Astrocyte of the cerebellum (primary cell): Measurements from ENCODE around the gene RTN4R.
A peak's percentile ranks its signal among the peaks of the same experiment; 100 is the strongest.
"Not testable (repeated sequence)": the region's sequence is repeated elsewhere in the genome, so short reads cannot be mapped to it uniquely, and the experiment has no call there.

Experiments
- DNase-seq: peaks from one replicate; pipeline ENCODE4 v3.0.0-alpha.2; 2011; ENCODE audit warnings: low read depth
- H3K4me3 ChIP-seq: 2 replicates; pipeline ENCODE4 v1.5.1; 2011; ENCODE audit warnings: mild to moderate bottlenecking, low read depth, low read length, moderate library complexity
- in situ Hi-C: cut with HindIII; loops from 2 replicates; pipeline ENCODE4 v1.10.0; 2017; ENCODE audit warnings: low sequenced_read_pairs
- TF ChIP-seq, protein P1 (sequence below): IDR thresholded peaks from 2 replicates; pipeline ENCODE4 v1.5.1; 2012; ENCODE audit warnings: low read length, low read depth, moderate library complexity, mild to moderate bottlenecking; ENCODE audit errors: missing control alignments

Gene RTN4R

DNA sequence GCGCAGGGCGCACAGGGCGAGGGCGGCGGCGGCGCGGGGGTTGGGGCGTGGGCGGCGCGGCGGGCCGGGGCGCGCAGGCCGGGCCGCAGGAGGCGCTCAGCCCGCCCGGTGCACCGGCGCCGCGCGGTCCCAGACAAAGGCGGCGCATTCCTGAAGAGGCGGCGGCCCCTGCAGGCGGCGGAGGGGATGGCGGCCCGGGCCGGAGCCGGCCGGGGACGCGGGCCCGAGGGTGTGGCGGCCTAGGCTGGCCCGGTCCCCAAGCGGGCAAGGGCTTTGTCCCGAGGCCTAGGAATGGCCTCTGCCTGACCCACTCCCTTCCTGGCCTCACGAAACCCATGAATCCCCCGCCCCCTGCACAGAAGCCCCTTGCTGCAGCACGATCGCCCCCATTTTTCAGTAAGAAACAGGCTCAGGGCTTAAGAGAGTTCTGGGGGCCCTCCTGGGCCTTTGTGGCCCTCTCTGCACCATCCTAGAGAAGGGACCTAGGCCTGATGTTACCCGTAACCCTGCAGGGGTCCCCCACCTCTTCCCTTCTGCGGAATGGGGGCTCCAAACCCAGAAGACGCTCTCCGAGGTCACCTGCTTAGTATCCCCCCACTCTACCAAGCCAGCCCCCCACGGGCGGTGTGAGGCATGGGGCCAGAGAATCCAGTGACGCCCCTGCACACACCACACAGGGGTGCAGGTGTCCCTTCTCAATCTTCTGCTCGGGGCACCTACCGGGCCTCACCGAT, at the start of gene RTN4R:
TSS of gene RTN4R (minus strand) at position 40 of the 734 bp plus-strand sequence. CDS start 226 bp downstream, outside the sequence.
- TF ChIP-seq, protein P1, sequence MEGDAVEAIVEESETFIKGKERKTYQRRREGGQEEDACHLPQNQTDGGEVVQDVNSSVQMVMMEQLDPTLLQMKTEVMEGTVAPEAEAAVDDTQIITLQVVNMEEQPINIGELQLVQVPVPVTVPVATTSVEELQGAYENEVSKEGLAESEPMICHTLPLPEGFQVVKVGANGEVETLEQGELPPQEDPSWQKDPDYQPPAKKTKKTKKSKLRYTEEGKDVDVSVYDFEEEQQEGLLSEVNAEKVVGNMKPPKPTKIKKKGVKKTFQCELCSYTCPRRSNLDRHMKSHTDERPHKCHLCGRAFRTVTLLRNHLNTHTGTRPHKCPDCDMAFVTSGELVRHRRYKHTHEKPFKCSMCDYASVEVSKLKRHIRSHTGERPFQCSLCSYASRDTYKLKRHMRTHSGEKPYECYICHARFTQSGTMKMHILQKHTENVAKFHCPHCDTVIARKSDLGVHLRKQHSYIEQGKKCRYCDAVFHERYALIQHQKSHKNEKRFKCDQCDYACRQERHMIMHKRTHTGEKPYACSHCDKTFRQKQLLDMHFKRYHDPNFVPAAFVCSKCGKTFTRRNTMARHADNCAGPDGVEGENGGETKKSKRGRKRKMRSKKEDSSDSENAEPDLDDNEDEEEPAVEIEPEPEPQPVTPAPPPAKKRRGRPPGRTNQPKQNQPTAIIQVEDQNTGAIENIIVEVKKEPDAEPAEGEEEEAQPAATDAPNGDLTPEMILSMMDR = peak; percentile 62
- in situ Hi-C loops = no loop called here
- no peak for DNase-seq
- peak within 1 kb of the TSS; percentile 18 for H3K4me3 ChIP-seq

DNA sequence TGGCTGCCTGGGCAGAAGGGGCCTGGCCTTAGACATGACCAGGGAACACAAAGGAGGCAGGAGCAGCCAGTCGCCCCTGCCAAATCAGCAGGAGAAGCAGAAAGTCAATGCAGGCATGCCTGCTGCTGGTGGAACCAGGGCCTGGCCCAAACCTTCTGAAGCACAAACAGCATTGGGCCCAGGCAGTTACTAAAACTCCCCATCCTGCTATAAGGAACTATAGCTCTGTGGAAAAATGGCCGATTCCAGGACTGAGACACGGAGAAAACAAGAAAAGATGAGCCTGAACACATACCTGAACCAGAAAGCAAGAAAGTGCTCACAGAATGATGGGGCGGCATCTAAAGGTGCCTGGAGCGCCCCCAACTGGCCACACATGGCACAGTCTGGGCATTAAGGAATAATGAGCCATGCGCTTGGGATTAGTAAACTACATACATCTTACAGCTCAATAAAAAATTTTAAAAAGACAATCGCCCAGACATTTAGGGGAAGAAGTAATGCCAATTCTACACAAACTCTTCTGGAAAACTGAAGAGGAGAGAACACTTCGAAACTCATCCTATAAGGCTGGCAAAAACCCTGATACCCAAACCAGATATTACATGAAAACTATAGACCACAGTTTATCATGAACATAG, 49.4 kb upstream of the RTN4R start:
- TF ChIP-seq, protein P1 = peak; percentile 60
- in situ Hi-C loops, DNase-seq, H3K4me3 ChIP-seq: not testable (repeated sequence)

DNA sequence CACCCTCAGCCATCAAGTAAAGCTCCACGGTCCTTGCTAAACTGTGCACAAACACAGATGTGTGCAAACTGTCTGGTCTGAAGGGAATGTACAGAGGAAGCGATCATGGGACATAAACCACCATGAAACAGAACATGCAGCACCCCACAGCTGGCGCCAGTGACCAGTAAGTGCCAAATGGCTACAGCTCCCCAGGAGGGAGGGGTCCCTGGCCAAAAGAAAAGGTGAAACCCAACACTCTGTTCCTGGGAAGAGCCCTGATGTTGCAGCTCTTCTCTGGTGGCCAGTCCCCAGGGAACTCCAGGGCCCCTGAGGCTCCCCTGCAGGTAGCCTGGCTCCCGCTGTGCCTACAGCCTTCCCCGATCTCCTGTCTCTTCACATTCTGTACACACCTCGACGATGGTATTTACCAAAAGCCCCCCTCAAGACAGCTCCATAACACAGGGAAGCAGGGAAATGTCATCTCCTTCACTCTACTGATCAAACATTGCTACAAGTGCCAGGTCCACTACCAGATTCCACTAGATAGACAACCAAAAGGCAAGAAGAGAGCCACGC, 48.8 kb upstream of the RTN4R start:
- TF ChIP-seq, protein P1 = no peak
- H3K4me3 ChIP-seq = no peak overlapping the region
- in situ Hi-C loops = no loop called here
- no peak for DNase-seq

DNA sequence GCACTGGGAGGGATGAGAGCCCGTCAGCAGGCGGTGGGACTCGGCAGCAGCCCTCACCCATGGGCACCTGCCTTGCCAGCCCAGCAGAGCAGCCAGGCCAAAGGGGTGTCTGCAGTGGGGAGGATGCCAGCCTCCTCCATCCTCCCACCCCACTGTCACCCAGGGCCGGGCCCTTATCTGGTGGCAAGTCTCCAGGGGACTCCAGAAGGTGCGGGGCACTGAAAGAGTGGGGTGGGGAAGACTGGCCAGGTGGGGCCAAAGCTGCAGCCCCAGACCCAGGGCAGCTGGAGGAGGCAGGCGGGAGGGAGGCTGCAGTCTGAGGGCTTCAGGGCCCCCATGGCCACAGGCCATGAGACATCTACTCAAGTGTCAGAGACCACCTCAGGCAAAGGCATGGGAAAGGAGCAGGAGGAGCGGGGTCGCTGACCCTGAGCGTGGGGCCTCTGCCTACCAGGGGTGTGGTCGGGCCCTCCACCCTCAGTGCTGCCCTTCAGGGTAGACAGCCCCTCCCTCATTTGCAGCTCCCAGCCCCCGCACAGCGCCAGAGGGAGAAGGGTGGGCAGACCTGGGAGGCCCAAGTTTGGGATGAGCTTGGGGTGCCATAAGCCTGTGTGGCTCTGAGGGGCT, 48.2 kb upstream of the RTN4R start:
- H3K4me3 ChIP-seq = no peak overlapping the region
- TF ChIP-seq, protein P1 = no peak
- in situ Hi-C loops = no loop called here
- DNase-seq = no peak

DNA sequence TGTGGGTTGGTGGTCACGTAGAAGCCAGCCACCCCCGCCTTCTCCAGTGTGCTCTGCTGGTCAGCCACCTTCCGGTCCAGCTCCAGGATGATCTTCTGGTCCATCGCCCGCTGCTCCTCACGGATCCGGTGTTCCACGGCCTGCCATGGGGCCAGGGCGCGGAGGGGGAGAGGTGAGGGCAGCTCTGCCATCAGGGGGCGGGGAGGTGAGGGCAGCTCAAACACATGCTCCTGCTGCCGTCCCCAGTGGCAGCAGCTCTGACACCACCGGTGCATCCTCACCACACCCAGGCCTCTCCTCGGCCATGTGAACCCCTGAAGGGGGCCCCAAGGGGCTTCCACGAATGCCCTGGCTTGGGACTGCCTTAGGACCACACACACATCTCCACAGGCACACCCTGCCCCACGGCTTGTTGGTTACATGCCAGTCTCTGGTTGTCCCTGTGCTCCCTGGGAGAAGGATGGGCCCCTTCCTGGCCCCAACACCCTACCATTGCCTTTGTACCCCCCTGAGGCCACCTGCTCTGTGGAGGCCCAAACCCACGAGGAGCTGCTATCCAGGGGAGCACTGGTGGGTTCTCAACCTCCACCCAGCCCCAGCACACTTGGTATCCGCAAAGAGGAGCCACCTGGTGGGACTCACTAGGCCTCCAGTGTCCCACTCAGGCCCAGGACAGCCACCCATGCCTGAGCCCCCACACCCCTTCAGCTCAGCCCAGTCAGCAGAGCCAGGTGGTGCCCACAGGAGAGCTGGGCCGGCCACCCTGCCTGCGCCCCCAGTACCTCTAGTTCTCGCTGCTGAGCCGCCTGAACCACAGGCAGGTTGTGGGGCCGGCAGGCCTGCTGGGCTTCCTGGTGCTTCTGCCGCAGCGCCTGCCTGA, 47.5 kb upstream of the RTN4R start:
- H3K4me3 ChIP-seq = no peak overlapping the region
- no peak for DNase-seq
- in situ Hi-C loops = no loop called here
- TF ChIP-seq, protein P1 = no peak

DNA sequence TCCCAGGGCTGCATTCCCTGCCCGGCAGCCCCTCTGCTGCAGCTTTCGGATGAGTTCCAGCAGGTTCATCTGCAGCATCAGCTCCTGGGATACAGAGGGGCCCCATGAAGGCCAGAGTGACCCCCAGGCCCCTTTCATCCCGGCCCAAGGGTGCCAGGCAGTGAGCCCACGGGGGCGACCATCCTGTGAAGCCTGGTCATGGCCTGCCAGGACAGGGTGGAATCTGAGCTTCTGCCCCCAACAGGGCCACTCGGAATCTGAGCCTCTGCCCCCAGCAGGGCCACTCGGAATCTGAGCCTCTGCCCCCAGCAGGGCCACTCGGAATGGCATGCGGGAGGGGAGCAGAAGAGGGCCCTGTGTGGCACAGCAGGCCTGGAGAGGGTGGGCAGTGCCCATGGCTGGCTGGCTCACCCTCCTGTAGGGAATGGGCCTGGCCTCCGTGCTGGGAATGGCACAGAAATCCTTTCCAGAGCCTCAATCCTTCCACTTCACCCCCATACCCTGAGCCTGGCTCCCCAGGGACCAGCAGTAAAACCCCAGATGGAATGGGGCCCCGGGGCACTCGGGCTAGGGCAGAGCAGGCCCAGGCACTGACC, 46.7 kb upstream of the RTN4R start:
- H3K4me3 ChIP-seq, DNase-seq, in situ Hi-C loops: not testable (repeated sequence)

DNA sequence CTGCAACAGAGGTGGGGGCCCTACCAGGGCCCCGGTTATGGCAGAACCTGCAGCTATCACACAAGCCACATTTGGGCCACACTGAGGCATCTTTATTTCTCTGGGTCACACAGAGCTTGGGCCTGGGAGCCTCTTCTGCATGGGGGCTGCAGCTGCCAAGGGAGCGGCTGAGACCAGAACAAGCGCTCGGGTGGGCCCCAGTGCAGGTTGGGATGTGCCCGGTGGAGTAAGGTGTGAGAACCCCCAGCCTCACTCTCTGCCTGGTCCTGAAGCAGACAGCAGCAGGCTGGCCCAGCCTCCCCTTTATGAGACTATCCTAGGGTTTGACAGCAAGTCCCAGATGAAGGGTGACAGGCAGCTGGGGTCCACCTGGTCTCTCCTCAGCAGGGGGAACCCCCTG, 46.1 kb upstream of the RTN4R start:
- DNase-seq, in situ Hi-C loops, H3K4me3 ChIP-seq: not testable (repeated sequence)
